HuH-7.5 (cell line): ENCODE data around the gene RCAN1.
A peak's percentile ranks its signal among the peaks of the same experiment; 100 is the strongest.

Experiments used
- DNase-seq: peaks from one replicate; pipeline ENCODE4 v3.0.0; 2011; ENCODE audit warnings: low spot score

Gene RCAN1

GRCh38 chr21:34614628-34615486 is at the start of gene RCAN1:
RCAN1 (minus strand) TSS chr21:34615113; CDS start chr21:34615011, 102 bp downstream.
- DNase-seq, result peak; percentile 82

- DNase-seq, result no peak
Observed at GRCh38 chr21:34661848-34662247, 46.9 kb upstream of the RCAN1 start.

GRCh38 chr21:34653522-34653921 is 38.6 kb upstream of the RCAN1 start:
- no peak for DNase-seq

- no peak for DNase-seq
Observed at GRCh38 chr21:34651642-34652041, 36.7 kb upstream of the RCAN1 start.

GRCh38 chr21:34650861-34651431 is 36.0 kb upstream of the RCAN1 start:
- no peak for DNase-seq

GRCh38 chr21:34649400-34649799 is 34.5 kb upstream of the RCAN1 start:
- no peak for DNase-seq

GRCh38 chr21:34648739-34649297 is 33.9 kb upstream of the RCAN1 start:
- no peak for DNase-seq

- DNase-seq, result no peak
Observed at GRCh38 chr21:34647555-34647954, 32.6 kb upstream of the RCAN1 start.

GRCh38 chr21:34644825-34645224 is 29.9 kb upstream of the RCAN1 start:
- no peak for DNase-seq

- DNase-seq, result no peak
Observed at GRCh38 chr21:34642211-34643075, 27.5 kb upstream of the RCAN1 start.

GRCh38 chr21:34640858-34641257 is 25.9 kb upstream of the RCAN1 start:
- DNase-seq, result no peak

- no peak for DNase-seq
Observed at GRCh38 chr21:34639882-34640788, 25.2 kb upstream of the RCAN1 start.

- no peak for DNase-seq
Observed at GRCh38 chr21:34639250-34639649, 24.3 kb upstream of the RCAN1 start.

GRCh38 chr21:34636961-34637360 is 22.0 kb upstream of the RCAN1 start:
- DNase-seq, result no peak

GRCh38 chr21:34635307-34635706 is 20.4 kb upstream of the RCAN1 start:
- no peak for DNase-seq

GRCh38 chr21:34632498-34632897 is 17.6 kb upstream of the RCAN1 start:
- no peak for DNase-seq

GRCh38 chr21:34630536-34631143 is 15.7 kb upstream of the RCAN1 start:
- DNase-seq, result peak; percentile 30

- DNase-seq, result no peak
Observed at GRCh38 chr21:34626131-34626530, 11.2 kb upstream of the RCAN1 start.

- no peak for DNase-seq
Observed at GRCh38 chr21:34625030-34625593, 10.2 kb upstream of the RCAN1 start.

- DNase-seq, result no peak
Observed at GRCh38 chr21:34623516-34623915, 8.6 kb upstream of the RCAN1 start.
